ENCODE results near the gene UHRF2.

DNA sequence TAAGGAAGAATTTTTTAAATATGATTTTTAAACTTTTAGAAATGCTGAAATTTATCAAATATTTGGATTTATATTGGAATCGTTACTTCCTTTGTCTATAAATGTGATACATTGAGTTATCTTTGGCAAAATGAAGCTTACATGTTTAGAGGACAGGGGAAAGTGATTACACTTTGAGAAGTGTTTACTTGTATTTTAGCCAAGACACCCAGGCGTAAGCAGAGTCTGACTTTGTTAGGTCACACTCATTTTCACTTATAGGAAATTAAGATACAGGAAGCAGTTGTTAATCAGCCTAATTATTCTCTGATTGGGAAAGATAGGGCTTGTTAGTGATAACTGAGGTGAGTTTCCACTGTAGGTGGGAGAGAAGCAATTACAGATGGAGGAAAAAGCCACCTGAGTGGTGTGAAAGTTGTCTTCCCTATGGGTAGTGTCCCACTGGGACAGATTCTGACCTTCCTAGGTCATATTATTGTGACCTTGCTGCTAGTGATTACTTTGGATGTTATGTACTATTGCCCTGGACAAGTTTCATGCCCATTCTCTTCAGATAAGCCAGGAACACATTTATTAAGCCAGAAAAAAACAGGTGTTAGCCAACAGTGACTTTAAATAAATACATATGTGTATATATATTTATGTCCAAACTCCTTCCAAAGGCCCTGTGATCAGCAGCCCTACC is 88.7 kb downstream of the UHRF2 start:
- TF ChIP-seq, protein P1, sequence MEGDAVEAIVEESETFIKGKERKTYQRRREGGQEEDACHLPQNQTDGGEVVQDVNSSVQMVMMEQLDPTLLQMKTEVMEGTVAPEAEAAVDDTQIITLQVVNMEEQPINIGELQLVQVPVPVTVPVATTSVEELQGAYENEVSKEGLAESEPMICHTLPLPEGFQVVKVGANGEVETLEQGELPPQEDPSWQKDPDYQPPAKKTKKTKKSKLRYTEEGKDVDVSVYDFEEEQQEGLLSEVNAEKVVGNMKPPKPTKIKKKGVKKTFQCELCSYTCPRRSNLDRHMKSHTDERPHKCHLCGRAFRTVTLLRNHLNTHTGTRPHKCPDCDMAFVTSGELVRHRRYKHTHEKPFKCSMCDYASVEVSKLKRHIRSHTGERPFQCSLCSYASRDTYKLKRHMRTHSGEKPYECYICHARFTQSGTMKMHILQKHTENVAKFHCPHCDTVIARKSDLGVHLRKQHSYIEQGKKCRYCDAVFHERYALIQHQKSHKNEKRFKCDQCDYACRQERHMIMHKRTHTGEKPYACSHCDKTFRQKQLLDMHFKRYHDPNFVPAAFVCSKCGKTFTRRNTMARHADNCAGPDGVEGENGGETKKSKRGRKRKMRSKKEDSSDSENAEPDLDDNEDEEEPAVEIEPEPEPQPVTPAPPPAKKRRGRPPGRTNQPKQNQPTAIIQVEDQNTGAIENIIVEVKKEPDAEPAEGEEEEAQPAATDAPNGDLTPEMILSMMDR (IDR thresholded peaks at IDR 0.05) = no peak
- TF ChIP-seq POLR2AphosphoS5 (IDR thresholded peaks at IDR 0.05) = no peak
- no peak for TF ChIP-seq POLR2A (IDR thresholded peaks at IDR 0.05)

Measured in breast epithelium (tissue), 3 donors.